NCI-H446 (cell line): Measurements from ENCODE around the gene EML5.
A peak's percentile ranks its signal among the peaks of the same experiment; 100 is the strongest.
"Not testable (repeated sequence)": the region's sequence is repeated elsewhere in the genome, so short reads cannot be mapped to it uniquely, and the experiment has no call there.

ENCODE experiments used
- DNase-seq, 2 experiments: peaks; one replicate each; lab custom pipeline; 2025; lab: John Stamatoyannopoulos, UW

The EML5 gene

DNA sequence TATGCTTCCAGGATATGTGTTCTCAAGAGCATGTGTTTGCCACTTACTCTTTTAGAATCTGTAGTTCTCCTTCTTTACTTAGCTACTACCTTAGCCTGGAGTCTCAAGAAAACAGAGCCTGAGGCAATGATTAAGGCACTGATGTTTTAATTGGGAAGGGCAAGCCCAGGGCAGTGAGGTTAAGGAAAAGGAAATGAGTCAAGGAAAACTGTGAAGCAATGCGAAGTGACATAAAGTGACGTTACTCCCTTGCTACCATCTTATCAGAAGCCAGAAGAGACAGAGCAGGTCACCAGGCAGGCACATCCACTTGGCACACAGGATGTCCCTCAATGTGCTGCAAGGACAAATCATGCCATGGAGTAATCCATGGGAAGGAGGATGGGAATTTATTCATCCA lies 11.3 kb upstream of the EML5 start:
- DNase-seq = no peak

DNA sequence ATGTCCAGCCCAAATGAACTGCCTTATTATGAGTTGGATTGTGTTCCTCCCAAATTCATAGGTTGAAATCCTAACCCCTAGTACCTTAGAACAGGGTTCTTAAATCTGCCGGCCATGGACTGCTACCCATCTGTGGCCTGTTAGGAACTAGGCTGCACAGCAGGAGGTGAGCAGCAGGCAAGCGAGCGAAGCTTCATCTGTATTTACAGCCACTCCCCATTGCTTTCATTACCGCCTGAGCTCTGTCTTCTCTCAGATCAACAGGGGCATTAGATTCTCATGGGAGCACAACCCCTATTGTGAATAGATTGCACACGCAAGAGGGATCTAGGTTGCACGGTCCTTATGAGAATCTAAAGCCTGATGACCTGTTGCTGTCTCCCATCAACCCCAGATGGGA lies 9.8 kb upstream of the EML5 start:
- no peak for DNase-seq

DNA sequence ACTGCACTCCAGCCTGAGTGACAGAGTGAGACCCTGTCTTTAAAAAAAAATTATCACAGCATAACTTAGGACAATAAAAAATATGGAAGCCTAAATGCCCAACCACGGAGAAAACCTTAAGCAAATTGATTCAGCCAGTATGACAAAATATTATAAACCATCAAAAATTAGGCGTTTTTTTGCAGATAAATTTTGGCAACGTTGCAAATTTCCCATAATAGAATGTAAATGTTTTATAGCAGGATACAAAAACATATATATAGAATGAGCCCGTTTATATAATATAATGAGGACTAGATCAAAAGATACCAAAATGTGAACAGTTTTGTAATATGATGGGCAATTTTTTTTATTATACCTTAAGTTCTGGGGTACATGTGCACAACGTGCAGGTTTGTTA lies 6.8 kb upstream of the EML5 start:
- no peak for DNase-seq

DNA sequence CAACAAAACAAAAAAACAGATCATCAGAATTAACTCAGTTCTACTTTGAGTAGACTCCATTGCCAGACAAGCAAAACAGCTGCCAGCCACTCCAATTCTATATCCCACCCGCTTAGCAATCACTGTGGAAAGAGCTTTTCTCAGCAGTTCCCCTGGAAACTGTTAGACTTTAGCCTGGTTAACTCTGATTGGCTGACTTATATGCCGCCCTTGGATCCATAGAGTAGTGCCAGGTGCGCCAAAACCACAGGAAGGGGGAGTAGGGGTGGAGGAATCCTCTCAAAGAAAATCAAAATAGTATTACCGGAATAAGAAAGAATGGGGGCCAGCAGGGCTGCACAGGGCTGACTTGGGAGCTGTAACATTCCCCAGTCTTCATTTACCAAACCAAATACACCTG lies 5.4 kb upstream of the EML5 start:
- DNase-seq = peak; percentile 9 to 33

DNA sequence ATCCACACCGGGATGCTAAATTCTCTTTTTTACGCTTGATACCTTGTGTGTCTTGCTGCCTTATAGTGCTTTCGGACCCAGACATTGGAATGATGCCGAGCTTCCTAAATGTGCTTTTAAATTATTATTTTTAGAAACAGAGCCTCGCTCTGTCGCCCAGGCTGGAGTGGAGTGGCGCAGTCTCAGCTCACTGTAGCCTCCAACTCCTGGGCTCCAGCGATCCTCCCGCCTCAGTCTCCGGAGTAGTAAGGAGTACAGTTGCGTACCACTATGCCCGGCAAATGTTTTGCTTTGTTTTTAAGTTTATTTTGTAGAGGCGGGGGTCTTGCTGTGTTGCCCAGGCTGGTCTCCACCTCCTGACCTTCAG lies 489 bp upstream of the EML5 start:
- no peak for DNase-seq

DNA sequence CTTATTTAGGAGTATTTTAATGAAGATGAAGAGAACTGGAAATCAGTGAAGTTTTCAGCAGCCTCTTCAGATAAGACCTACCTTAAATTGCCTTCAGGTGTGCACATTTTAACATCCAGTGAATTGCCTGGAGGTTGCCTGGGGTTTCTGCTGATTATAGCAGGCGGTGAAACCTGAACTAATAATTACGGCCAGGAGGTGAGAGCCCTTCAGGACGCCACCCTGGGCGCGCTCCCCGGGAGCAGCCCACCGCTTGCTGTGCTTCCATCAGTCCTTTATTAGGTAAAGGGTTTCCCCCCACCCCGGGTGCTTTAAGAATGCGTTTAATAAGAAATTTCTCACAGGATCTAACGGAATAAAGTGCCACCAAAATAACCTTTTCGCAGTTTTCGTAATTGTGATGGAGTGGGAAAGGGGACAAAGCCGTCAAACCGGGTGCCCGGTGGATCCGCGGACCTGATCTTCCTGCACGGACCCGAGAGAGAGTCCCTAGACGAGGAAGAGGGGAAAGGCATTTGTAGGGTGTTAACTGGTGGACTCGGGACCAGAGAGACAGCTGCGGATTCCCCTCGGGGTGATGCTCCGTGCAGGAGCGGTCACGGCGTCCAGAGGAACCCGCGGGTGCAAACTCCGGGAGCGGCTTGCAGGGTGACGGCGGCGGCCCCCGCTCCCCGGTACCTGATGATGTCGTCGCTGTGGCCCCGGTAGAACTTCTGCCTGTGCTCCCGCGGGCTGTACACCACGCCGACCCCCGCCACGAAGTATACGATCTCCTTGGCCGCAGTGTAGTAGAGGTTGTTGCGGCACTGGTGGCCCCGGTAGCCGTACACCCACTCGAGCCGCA lies 902 bp downstream of the EML5 start:
- DNase-seq = no peak

DNA sequence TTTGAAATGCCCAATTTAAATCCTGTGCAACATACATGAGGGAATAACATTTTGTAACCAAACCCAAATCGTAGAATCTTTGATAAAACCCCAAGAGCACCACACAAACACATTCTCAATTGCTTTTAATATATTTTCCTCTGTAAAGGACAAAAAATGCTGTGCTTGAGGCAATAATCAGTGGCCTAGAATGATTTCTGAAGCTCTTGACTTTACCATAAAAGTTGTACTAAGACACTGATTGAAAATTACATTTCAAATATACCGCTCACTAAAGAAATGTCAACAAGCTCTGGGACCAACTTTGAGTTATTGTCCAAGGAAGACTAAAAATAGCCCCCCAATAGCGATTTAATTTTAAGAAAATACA lies 1.5 kb downstream of the EML5 start:
- no peak for DNase-seq

DNA sequence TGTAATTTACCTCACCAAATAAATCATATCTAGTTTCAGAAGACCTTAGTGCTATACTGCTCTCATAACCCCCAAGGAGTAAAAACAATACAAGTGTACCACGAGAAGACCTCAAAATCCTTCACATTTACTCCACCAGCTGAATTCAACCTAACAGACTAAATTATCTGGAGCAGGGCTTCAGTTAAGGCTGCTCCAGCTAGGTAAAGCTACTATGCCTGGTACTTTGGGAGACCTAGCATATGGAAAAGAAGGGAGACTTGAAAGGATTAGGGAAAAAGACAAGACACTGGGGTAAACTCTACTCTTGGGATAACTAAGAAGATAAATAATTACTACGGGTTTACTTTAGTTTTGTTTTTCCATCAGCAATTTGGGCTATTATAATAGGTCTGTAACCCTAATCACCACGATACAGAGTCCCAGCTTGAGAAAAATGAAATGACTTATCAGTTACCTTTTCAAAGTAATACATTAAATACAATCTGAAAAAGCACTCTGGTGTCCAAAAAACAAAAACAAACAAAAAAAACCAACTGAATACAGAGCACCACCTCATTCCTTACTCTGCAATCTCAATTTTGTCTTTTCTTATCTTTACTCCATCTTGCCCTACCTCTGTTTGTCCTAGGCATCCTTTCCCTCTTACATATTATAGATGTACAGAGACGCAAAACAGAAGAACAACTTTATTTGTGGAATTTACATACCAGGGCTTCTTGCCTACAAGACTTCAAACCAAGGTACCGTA lies 2.1 kb downstream of the EML5 start:
- no peak for DNase-seq

DNA sequence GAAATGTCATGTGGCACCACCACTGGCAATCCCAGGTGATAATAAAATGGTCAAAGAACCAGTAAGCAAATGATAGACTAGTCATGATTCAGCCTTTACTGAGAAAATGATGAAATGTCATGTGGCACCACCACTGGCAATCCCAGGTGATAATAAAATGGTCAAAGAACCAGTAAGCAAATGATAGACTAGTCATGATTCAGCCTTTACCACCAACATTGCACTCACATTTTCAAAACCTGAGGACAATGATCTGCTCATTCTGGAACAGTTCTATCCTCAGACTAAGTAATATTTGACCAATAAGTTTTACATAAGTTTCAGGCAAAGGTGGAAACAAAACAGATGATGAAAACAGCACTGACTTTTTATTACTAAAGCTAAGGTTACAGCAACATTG lies 3.2 kb downstream of the EML5 start:
- not testable (repeated sequence) for DNase-seq

DNA sequence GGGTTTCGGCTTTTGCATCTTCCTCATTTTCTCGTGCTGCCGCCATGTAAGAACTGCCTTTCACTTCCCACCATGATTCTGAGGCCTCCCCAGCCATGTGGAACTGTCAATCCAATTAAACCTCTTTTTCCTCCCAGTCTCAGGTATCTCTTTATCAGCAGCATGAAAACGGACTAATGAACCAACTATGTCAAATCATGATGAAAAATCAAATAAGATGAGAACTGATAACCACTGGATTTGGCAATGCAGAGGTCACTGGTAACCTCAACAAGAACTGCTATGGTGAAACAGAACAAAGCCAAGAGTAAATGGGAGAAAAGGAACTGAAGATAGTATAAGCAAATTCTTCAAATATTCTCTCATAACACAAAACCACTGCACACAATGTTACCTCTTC lies 6.0 kb downstream of the EML5 start:
- no peak for DNase-seq

DNA sequence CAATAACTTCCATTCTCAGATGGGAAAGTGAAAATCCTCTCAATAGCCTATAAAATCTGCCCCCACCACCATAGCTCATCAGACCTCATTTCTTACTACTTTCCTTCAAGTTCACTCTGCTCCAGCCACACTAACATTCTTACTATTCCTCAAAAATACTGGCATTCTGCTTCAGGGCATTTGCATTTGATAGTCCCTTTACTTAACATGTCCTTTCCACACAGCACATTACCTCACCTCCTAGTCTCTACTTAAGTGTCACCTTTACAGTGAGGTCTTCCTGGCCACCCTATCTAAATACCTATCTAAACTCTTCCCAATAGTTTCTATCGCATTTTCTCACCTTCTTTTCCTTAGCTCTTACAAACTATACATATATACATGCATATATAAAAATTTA lies 6.8 kb downstream of the EML5 start:
- no peak for DNase-seq

DNA sequence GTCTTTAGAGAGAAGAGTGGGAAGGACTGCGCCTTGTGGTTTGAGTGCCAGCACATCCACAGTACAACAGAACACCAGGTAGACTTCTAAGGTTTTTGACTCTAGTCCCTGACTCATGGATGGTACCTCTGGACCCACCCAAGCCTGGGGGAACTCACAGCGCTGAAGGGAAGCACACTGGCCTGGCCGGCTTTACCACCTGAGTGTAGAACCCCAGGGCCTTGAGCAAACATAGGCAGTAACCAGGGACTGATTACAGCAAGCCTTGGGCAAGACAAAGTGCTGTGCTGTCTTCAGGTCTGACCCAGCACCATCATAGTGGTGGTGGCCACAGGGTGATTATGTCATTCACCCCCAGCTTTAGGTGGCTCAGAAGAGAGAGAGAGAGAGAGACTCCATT lies 17.2 kb downstream of the EML5 start:
- DNase-seq = no peak

DNA sequence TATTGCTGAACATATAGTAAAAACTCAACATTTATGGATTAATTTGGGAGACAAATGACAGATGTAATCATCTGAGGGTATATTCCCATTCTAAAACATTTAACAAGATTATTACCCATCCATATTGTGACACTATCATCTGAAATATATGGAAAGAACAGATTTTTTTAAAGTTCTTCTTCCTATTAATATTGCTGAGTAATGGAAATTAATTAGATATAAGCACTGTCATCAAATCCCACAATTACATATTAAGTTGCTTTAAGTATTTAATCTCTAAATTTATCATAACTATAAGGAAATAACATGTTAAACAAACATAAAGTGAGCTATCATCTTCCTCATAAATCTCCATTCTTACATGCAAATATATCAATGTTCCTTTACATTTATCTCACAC lies 22.0 kb downstream of the EML5 start:
- no peak for DNase-seq

DNA sequence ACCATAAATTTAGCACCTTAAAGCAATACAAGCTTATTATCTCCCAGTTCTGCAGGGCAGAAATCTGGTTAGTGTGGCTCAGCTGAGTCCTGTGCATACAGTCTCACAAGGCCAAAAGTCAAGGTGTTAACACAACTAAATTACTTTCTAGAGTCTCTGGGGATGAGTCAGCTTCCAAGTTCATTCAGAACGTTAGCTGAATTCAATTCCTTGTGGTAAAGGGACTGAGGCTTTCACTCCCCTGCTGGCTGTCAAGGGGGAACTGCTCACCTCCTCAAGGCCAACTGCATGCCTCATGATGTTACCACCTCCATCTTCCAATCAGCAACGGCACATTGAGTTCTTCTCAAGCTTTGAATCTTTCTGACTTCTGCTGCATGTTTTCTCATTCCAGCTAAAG lies 27.6 kb downstream of the EML5 start:
- no peak for DNase-seq

DNA sequence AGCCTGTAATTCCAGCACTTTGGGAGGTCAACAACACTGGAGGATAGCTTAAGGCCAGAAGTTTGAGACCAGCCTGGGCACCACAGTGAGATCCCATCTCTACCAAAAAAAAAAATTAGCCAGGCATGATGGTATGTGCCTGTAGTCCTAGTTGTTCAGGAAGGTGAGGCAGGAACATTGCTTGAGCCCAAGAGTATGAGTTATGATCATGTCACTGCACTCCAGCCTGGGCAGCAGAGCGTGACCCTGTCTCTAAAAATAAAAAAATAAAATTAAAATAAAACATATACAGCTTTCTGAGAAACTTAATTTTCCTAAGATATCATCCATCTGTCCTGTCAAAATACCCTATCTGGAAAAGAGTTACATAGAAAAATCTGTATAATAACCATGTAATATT lies 38.9 kb downstream of the EML5 start:
- no peak for DNase-seq

DNA sequence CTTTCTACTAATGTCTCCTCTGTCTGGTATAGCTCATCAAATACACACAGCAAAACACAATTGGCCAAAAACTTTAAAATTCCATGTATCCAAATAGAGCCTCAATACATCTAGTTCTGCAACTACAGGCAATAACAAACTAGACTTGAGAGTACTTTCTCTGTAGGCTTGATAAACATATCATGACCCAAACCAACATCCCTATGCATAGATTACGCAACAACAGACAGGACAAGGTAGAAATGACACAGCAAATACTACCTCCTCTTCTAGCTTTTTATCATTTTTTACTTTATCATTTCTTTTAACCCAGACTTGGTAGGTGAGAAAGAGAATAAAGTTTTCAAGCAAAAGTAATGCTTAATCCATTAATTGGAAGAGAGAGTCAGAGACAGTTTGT lies 41.8 kb downstream of the EML5 start:
- DNase-seq = no peak

DNA sequence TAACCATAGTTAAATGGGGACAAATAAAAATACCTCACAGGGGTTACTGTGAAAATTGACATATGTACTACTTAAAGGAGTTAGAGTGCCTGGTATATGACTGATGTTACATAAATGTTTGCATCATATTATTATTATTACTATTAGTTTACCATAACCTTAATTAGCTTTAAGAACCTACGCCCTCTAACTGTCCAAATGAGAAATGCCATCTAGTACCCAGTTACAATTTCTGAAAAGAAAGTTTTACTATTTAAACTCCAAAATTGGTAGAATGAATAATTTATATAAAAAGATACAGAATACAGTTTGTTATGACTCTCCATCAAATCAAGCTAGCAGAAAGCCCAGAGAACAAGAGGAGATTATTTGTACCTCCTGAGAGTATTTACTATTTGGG lies 42.3 kb downstream of the EML5 start:
- DNase-seq = no peak

DNA sequence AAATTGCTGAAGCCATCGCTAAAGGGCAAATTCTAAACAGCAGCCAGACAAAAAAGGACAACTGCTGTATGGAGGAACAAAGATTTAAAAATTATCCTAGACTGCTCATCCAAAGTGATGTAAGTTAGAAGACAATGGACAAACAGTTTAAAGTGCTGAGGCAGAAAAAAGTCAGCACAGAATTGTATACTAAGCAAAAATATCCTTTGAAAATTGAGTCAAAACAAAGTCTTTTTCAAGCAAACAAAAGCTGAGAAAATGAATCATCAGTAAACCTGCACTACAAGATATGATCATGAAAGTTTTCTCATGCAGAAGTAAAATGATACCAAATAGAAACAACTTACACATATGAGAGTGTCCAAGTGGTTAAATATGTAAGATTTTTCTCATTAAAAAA lies 43.6 kb downstream of the EML5 start:
- no peak for DNase-seq

DNA sequence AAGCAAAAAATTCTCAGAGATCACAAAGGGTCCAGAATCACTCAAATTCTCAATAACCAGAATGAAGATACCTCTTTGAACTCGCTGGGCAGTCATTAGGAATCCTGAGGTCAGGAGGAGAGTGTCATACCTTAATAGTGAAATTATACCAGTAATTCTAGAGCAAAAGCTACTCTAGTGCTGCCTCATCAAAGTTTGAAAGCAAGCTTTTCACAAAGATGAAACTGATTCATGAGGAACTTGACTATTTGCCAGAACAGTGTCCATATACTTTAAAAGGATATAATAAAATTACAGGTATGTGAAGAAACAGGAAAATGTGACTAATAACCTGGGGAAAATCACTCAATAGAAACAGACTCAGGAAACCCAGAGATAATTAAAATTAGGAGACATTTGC lies 44.5 kb downstream of the EML5 start:
- DNase-seq = no peak

DNA sequence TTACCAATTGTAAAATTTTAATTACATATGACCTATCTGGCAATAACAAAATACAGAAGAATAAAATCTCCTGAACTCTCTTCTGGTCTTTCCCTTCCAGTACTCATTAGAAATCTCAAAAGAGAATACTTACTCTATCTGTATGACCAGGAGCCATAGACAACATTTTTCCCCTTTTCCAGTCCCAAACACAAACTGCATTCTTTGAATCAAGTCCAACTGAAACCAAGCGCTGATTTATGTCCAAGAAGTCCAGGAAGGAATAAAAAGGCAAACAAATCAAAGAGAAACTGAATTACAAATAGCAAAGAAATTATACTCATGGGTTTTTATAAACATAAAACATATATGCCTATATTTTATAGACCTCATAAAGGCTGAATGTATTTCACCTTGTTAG lies 46.7 kb downstream of the EML5 start:
- no peak for DNase-seq

DNA sequence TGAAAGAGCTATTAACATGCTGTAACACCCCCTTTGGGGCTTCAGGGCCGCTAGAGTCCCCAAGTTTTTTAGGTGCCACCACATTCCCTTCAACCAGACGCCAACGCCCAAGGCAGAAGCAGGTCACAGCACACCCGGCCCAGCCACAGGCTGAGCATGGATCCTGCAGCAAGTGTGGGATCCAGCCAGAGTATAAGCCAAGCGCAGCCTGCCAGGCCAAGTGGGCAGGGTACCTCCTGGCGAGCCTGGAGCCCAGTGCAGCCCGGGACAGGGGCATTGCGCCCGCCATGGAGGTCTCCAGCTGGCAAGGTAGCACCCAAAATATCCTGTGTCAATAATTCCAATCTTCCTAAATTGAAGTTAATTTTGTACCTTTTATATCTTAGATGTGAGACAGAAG lies 55.5 kb downstream of the EML5 start:
- DNase-seq = no peak

DNA sequence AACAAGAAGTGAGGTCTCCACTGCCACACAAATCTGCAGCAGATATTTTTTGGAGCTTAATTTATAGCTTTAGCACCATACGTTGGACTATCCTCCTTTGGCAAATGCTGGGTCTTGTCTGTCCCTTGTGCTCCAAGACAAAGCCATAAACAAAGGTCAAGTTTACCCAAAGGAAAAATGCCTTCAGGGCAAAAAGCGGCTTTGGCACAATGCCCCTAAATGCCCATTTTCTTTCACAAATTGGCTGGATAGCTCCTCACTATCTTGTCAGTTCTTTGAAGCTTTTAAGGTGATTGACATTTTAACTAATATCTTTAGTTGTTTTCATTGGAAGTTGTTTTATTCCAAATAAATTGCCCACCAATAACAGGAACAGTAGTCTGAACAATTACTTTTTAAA lies 59.6 kb downstream of the EML5 start:
- DNase-seq = no peak

DNA sequence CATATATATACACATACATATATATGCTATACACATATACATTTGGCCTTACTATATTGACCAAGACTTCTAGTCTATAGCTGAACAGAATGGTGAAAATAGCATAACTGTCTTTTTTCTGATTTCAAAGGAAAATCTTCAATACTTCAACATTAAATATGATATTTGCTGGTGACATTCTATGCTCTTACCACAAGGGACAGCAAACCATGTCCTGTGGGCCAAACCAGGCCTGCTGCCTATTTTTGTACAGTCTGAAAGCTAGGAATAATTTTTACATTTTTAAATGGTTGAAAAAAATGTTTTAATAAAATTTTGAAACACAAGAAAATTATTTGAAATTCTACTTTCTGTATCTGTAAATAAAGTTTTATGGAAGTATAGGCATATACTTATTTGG lies 63.6 kb downstream of the EML5 start:
- DNase-seq = no peak

DNA sequence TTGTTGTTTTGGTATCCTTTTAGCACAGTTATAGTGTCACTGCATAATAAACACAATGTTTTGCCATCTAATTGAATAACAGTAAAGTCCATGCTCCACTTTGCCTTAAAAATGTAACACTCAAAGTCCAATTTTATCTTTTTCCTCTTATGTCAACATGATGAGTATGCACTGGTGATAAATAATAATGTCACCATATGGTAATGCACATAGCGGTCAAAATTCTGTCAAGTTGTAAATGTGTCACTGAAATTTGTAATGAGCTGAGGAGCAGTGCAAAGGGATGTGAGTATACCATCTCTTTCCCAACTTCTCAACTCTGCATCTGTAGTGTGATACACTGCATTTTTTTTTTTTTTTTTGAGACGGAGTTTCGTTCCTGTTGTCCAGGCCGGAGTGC lies 65.7 kb downstream of the EML5 start:
- DNase-seq = no peak
